GM18517 (cell line): ENCODE data around the gene BCL2L13.

Experiments used
- ATAC-seq: cut with Tn5 transposase; IDR thresholded peaks from one replicate; pipeline ENCODE4 v1.9.1; 2021; ENCODE audit warnings: mild to moderate bottlenecking, moderate library complexity; ENCODE audit not compliant: unreplicated experiment

Gene BCL2L13

DNA sequence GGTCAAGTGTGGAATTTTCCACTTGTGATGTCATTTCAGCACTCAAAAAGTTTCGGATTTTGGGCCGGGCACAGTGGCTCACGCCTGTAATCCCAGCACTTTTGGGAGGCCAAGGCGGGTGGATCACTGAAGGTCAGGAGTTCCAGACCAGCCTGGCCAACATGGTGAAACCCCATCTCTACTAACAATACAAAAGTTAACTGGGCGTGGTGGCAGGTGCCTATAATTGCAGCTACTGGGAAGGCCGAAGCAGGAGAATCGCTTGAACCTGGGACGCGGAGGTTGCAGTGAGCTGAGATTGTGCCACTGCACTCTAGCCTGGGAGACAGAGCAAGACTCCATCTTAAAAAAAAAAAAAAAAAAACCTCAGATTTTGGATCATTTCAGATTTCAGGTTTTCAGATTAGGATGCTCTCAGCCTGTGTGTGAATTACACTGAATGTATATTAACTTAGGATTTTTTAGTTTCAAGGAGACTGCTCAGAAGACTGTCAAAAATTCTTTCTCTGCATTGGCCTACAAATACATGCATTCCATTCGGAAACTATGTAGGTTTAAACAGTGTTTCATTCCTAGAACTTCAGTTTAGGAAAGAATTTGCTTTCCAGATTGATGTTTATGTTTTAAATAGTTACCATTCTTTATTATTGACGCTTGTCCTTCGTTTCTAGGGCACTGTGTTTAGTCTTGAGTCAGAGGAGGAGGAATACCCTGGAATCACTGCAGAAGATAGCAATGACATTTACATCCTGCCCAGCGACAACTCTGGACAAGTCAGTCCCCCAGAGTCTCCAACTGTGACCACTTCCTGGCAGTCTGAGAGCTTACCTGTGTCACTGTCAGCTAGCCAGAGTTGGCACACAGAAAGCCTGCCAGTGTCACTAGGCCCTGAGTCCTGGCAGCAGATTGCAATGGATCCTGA, 87.7 kb downstream of the BCL2L13 start:
- ATAC-seq = no peak

DNA sequence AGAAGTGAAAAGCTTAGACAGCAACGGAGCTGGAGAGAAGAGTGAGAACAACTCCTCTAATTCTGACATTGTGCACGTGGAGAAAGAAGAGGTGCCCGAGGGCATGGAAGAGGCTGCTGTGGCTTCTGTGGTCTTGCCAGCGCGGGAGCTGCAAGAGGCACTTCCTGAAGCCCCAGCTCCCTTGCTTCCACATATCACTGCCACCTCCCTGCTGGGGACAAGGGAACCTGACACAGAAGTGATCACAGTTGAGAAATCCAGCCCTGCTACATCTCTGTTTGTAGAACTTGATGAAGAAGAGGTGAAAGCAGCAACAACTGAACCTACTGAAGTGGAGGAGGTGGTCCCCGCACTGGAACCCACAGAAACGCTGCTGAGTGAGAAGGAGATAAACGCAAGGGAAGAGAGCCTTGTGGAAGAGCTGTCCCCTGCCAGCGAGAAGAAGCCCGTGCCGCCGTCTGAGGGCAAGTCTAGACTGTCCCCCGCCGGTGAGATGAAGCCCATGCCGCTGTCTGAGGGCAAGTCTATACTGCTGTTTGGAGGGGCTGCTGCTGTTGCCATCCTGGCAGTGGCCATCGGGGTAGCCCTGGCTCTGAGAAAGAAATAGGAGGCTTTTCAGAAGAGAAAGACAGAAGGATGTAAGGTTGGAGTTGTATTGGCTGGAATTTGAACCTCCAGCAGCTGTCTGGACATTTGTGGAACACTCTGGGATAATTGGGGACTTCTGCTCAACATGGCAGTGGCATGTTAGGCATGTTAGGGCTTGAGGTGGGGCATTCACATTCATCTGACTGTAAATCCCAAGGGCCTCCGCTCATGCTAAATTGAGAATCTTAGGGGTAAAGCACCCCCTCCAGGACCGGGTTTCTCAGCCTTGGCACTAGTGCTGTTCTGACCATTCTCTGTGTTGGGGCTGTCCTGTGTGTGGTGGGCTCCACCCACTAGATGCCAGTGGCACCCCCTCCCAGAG, 88.7 kb downstream of the BCL2L13 start:
- no peak for ATAC-seq

- ATAC-seq = no peak
Observed at GRCh38 chr22:17728786-17729185, 90.2 kb downstream of the BCL2L13 start.

DNA sequence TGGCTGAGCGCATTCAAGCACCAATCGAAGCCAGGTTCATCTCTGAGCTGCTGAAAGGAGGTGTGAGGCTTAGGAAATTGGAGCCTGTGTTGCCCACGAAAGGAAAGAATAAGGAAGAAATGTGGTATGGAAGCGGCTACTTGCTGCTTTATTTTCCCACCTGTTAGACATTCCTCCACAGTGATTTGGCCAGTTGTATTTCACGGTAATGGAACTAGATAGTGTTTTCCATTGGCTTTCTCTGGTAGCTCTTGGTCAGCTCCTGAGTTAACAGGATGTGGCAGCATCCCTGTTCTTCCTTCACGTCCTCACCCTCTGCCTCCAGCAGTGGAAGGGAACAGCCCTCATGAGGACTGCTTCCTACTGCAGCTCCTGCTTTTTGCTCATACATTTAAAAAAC, 91.0 kb downstream of the BCL2L13 start:
- ATAC-seq = no peak

DNA sequence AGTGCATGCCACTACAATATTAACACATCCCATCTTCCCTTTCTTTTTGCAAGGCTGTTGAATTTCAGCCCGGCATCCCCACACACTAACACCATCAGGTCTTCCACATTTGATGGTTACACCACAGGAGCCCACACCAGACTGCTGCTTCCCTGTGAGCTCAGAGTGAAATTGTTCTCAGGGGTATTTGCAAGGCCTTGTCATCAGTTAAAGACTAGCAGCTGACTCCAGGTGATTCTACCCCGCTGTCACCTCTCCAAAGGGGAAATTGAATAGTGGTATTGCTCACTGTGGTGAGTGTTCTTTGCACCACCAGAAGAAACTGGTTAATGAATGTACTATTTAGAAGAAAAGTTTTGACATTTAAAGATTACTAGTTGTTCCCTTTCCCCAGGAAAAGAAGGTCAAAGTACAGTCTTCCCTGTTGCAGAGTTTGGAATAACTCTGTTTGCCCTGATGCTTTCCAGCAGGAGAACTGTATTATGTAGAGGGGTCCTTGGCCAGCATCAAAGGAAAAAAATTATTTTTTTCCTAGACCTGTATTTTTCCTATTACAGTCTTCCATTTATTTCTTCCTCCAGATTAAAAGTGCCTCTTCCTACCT, 93.8 kb downstream of the BCL2L13 start:
- ATAC-seq = no peak

DNA sequence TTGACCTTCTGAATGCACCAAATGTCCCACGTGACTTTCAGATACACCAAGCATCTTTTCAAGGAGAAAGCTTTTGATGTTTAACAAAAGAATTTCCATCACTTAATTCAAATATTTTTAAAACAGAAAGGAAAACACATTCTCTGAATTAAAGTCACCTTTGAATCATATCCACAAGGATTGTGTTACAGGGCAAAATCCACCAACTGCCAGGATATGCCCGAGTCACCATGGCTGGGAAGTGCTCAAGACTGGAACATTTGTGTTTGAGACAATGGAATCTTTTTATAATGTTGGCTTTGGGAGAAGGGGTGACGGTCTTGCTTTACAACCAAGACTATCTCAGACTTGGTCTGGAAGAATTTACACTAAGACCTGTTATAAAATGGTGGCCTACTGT, 94.9 kb downstream of the BCL2L13 start:
- ATAC-seq = no peak

DNA sequence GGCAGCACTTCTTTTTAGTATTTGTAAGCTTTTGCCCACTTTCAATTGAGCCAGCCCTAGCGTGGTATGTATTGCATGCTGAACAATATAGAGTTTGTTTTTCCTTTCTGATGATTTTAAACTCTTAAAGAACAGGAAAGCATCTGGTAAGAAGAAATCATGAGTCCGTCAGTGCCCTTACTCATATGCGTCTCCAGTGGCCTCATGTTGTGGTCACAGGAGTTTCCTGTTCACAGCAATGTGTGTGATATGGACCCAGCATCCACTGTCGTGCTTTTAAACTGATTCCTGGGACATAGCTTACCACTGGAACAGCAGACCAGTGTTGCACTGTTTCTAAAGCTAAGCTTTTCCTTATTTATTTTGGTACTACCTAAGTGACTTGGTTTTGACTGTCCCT, 95.6 kb downstream of the BCL2L13 start:
- ATAC-seq = no peak

DNA sequence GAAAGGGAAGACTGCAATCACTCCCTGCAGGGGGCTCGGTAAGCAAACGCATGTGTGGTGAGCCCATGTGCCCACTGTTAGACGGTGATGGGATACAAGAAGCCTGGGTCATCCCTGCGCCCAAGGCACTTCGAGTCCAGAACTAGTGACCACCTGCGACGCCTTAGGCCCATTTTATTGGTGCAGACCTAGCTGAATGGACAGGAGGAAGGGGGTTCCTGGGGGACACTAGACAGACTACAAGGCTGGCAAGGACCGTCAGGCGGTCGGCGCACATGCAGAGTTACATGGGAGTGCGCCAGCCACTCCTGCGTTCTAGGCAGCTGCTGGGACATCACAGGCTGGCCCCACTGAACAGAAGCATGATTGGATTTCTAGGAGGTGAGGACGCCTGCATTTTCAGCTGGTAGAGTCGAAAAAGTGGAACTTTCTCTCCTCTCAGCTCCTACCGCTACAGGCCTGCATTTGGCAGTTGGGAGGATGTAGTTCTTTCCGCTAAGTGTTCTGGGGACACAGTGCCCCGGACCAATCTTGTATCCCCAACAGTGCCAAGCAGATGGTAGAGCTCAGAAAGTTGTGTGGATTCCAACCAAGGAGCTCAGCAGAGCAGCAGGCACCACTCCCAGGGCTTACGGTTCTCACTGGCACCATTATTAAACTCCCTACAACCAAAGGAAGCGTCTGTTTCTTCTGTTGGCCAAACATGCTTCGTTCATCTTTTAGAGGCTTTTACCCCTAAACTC, 100.0 kb downstream of the BCL2L13 start:
- no peak for ATAC-seq

GRCh38 chr22:17739196-17739975, 100.8 kb downstream of the BCL2L13 start:
- ATAC-seq = no peak

- ATAC-seq = no peak
Observed at GRCh38 chr22:17741866-17742526, 103.4 kb downstream of the BCL2L13 start.

DNA sequence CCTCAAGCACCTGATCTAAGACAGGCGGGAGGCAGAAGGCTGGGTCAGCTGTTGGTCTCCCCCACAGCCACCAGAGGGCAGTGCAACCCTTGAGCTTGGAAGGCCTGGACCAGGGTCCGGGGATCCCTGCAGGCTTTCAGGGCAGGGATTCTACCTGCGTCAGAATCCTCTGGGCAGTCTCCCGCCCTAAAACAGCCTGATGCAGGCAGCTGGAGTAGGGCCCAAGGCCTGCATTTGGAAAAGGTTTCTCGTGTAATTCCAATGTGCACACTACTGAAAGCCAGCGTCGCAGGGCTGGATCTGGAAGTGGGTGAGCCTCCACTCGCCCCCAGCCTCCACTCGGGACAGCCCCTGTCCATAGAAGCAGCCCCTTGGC, 104.0 kb downstream of the BCL2L13 start:
- ATAC-seq = no peak

GRCh38 chr22:17743661-17744411, 105.3 kb downstream of the BCL2L13 start:
- no peak for ATAC-seq

DNA sequence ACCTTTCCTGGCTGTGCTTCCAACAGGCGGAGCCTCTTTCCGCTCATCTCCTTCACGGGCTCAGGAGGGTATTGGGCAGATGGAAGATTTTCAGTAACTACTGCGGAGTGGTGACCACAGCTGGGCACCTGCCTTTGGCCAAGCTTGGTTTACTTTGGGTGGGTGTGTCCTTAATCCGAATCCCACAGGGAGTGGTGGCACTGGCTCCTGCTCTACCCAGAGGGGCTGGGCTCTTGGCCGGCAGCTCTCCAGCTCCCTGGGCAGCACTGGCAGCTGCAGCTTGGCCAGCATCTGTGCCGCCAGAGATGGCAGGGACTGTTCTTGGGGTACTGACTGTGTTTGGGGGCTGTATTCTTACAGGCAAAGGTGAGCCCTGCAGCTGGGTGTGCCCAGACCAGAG, 105.9 kb downstream of the BCL2L13 start:
- no peak for ATAC-seq

DNA sequence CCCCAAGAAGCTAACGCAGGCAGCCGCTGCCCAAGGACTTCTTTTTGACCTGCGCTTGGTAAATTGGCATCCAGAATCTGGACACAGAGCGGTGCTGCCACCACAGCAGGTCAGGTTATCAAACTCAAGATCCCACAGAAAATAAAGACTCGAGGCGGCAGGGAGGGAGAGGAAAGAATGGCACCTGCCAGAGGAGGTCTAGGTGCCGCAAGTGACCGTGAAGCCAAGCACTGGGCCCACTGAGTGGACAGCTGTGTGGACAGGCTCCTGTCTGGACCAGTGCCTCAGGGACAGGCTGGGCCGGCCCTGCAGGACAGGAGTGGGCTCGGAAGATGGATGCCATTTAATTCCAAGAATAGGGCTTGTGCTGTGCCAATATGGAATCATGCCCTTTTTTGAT, 108.4 kb downstream of the BCL2L13 start:
- no peak for ATAC-seq

GRCh38 chr22:17748555-17749353, 110.2 kb downstream of the BCL2L13 start:
- no peak for ATAC-seq

DNA sequence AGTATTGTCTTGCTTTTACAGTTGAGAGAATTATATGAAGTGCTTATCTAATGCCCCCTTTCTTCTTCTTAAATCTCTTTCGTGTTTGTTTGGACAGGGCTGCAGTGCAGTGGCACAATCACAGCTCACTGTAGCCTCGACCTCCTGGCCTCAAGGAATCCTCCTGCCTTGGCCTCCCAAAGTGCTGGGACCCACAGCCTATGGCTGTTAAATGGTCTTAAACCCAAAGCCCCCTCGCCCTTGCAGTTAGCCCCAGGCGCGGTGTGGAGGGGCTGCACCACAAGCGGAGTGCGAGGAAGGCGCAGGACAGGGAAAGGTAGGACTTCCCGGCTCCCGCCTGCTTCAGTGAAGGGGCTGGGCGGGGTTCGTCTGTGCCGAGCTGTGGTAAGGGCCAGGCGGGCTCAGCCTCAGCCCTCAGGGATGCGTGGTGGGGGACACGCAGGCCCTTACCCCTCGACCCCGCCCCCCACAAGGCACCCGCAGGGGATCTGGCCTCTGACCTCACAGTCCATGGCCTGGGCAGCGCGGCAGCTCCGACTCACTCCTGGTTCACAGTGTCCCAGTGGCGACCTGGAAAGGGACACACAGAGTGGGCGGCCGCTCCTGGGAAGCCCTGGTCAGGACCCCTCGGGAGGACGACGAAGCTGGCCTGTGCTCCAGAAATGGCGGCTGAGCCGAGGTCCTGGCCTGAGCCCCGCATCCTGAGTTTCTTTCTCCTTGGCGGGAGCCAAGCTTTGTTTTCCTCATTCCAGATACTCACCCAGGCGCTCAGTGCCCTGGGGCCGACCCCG, 111.2 kb downstream of the BCL2L13 start:
- no peak for ATAC-seq

DNA sequence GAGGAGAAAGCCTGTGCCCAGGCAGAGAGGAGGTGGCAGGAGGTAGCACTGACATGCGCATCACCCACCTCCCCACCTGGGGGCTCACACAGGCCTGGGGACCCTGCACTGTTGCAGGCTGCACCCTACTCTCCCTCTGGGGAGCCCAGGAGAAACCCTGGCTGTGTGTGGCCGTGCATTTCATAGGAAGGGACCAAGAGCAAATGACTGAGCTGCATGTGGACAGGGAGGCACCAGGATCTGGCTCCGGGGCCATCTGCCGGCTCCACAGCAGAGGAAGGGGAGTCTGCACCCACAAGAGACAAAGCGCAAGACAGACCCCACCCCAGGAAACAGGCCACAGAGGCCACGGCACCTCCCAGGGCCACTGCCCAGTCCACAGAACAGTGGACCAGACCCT, 113.0 kb downstream of the BCL2L13 start:
- ATAC-seq = no peak
